ENCODE results near the gene PCGF3.
A peak's percentile ranks its signal among the peaks of the same experiment; 100 is the strongest.
"Not testable (repeated sequence)": the region's sequence is repeated elsewhere in the genome, so short reads cannot be mapped to it uniquely, and the experiment has no call there.

PCGF3 gene

GRCh38 chr4:685679-686412, 19.8 kb upstream of the PCGF3 start:
- Histone ChIP-seq H3K4me3 (ENCODE audit: low read depth, low read length) (no peak overlapping the region), H3K27ac (ENCODE audit: low read depth, low read length) (no peak overlapping the region), H3K36me3 (ENCODE audit: insufficient read depth, low read length) (no peaks in the 10 kb centered on the region), H3K79me2 (ENCODE audit: control insufficient read depth, insufficient read depth, low read length, unreplicated experiment) (peaks cover 6% of the 10 kb centered on the region), H3K4me1 (ENCODE audit: control insufficient read depth, insufficient read depth, low read length, unreplicated experiment) (peaks cover 32% of the 10 kb centered on the region), H2AFZ (ENCODE audit: low read length, unreplicated experiment) (no peak overlapping the region), H3K27me3 (ENCODE audit: insufficient read depth, low read length) (no peaks in the 10 kb centered on the region)

GRCh38 chr4:686413-687040, 19.1 kb upstream of the PCGF3 start:
- H3K27me3 ChIP-seq (ENCODE audit: insufficient read depth, low read length) = no peaks in the 10 kb centered on the region
- no peaks in the 10 kb centered on the region for H3K36me3 ChIP-seq (ENCODE audit: insufficient read depth, low read length)
- no peak overlapping the region for H3K27ac ChIP-seq (ENCODE audit: low read depth, low read length)
- no peak overlapping the region for H2AFZ ChIP-seq (ENCODE audit: low read length, unreplicated experiment)
- peaks cover 6% of the 10 kb centered on the region for H3K79me2 ChIP-seq (ENCODE audit: control insufficient read depth, insufficient read depth, low read length, unreplicated experiment)
- H3K4me1 ChIP-seq (ENCODE audit: control insufficient read depth, insufficient read depth, low read length, unreplicated experiment) = peaks cover 31% of the 10 kb centered on the region
- no peak overlapping the region for H3K4me3 ChIP-seq (ENCODE audit: low read depth, low read length)

- H3K27ac ChIP-seq (ENCODE audit: low read depth, low read length) = peak overlapping the region; percentile 75
- H2AFZ ChIP-seq (ENCODE audit: low read length, unreplicated experiment) = no peak overlapping the region
- no peaks in the 10 kb centered on the region for H3K27me3 ChIP-seq (ENCODE audit: insufficient read depth, low read length)
- H3K79me2 ChIP-seq (ENCODE audit: control insufficient read depth, insufficient read depth, low read length, unreplicated experiment) = peaks cover 6% of the 10 kb centered on the region
- H3K4me1 ChIP-seq (ENCODE audit: control insufficient read depth, insufficient read depth, low read length, unreplicated experiment) = peaks cover 31% of the 10 kb centered on the region
- no peaks in the 10 kb centered on the region for H3K36me3 ChIP-seq (ENCODE audit: insufficient read depth, low read length)
- H3K4me3 ChIP-seq (ENCODE audit: low read depth, low read length) = peak overlapping the region; percentile 79
Observed at GRCh38 chr4:687048-687970, 18.3 kb upstream of the PCGF3 start.

GRCh38 chr4:687971-688853, 17.4 kb upstream of the PCGF3 start:
- H3K27ac ChIP-seq (ENCODE audit: low read depth, low read length) = peak overlapping the region; percentile 75
- H3K4me1 ChIP-seq (ENCODE audit: control insufficient read depth, insufficient read depth, low read length, unreplicated experiment) = peaks cover 31% of the 10 kb centered on the region
- H3K27me3 ChIP-seq (ENCODE audit: insufficient read depth, low read length) = no peaks in the 10 kb centered on the region
- peak overlapping the region; percentile 79 for H3K4me3 ChIP-seq (ENCODE audit: low read depth, low read length)
- peak overlapping the region; percentile 72 for H2AFZ ChIP-seq (ENCODE audit: low read length, unreplicated experiment)
- no peaks in the 10 kb centered on the region for H3K36me3 ChIP-seq (ENCODE audit: insufficient read depth, low read length)
- peaks cover 6% of the 10 kb centered on the region for H3K79me2 ChIP-seq (ENCODE audit: control insufficient read depth, insufficient read depth, low read length, unreplicated experiment)

- Histone ChIP-seq H3K27ac (ENCODE audit: low read depth, low read length) (peak within 1 kb of the TSS; percentile 75), H3K4me3 (ENCODE audit: low read depth, low read length) (peak within 1 kb of the TSS; percentile 79), H3K36me3 (ENCODE audit: insufficient read depth, low read length) (no peaks in the 10 kb centered on the region), H3K27me3 (ENCODE audit: insufficient read depth, low read length) (no peaks in the 10 kb centered on the region), H2AFZ (ENCODE audit: low read length, unreplicated experiment) (peak within 1 kb of the TSS; percentile 72), H3K79me2 (ENCODE audit: control insufficient read depth, insufficient read depth, low read length, unreplicated experiment) (peaks cover 6% of the 10 kb centered on the region), H3K4me1 (ENCODE audit: control insufficient read depth, insufficient read depth, low read length, unreplicated experiment) (peaks cover 31% of the 10 kb centered on the region)
Observed at GRCh38 chr4:688854-689681, 16.6 kb upstream of the PCGF3 start, which contains the start of gene SLC49A3. TSS of gene SLC49A3 (minus strand) at chr4:689151. CDS start at chr4:689127, 24 bp downstream.

GRCh38 chr4:689723-690122, 15.9 kb upstream of the PCGF3 start:
- Histone ChIP-seq H3K36me3 (ENCODE audit: insufficient read depth, low read length) (no peaks in the 10 kb centered on the region), H2AFZ (ENCODE audit: low read length, unreplicated experiment) (peak overlapping the region; percentile 72), H3K27ac (ENCODE audit: low read depth, low read length) (peak overlapping the region; percentile 75; the same call in 1 of the 2 replicates), H3K27me3 (ENCODE audit: insufficient read depth, low read length) (no peaks in the 10 kb centered on the region), H3K4me3 (ENCODE audit: low read depth, low read length) (peak overlapping the region; percentile 79), H3K79me2 (ENCODE audit: control insufficient read depth, insufficient read depth, low read length, unreplicated experiment) (peaks cover 6% of the 10 kb centered on the region), H3K4me1 (ENCODE audit: control insufficient read depth, insufficient read depth, low read length, unreplicated experiment) (peaks cover 31% of the 10 kb centered on the region)

DNA sequence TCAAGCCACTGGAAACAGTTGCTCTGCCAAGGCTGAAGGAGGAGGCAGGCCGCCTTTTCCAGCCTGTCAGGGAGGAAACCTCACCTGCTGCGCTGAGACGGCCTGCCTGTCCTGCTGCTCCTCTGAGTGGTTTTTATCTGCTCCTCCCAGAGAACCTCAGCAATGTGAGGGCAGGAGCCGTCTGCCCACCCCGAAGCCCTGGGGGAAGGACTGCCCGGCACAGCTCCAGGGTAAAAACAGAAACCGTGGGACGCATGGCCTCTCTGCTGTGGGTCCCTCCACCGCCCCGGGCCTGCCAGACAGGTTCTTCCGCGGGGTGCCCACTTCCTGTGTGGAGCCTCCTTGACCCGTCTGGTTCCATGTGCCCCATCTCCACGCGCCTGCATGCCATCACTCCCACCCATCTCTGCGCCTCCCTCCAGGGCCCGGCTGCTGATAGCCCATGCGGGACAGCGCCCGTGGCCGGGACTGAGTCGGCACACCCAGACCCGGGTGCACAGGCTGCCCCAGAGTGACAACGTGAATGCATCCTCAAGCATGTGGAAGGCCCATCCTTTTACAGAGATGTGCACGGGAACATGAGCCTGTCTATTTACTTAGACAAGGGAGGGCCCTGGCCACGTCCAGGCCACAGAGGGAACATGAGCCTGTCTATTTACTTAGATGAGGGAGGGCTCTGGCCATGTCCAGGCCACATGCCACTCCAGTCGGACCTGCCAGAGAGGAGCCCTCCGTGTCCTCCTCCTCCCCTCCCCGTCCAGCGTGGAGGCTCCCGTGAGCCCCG, 12.7 kb upstream of the PCGF3 start:
- Histone ChIP-seq H3K4me3 (ENCODE audit: low read depth, low read length) (no peak overlapping the region), H2AFZ (ENCODE audit: low read length, unreplicated experiment) (no peak overlapping the region), H3K27ac (ENCODE audit: low read depth, low read length) (no peak overlapping the region), H3K36me3 (ENCODE audit: insufficient read depth, low read length) (no peaks in the 10 kb centered on the region), H3K79me2 (ENCODE audit: control insufficient read depth, insufficient read depth, low read length, unreplicated experiment) (peaks cover 6% of the 10 kb centered on the region), H3K27me3 (ENCODE audit: insufficient read depth, low read length) (no peaks in the 10 kb centered on the region), H3K4me1 (ENCODE audit: control insufficient read depth, insufficient read depth, low read length, unreplicated experiment) (peaks cover 19% of the 10 kb centered on the region)

DNA sequence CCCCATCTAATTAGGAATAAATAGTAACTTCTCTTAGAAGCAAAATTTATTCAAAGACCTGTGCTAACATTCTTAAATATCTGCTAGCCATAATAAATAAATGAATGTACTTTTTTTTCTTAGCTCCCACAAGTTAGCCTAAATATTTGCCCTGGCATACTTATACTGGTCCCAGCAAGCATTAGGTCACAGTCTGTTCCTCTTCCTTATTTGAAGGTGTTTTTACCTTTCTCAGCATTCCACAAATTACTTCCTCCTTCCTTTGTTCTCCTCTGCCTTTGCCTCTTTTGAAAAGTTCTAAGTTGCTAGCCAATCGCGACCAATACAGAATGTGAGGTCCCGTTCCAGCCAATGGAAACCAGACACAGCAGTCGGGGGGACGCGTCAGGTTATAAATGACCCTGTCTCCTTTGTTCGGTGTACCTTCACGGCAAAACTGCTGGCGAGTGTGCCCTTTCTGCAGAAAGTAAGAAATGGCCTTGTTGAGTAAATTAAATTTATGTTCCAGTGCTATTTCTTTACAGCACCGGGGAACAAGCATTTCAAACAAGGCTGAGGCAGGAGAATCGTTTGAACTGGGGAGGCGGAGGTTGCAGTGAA, 11.2 kb upstream of the PCGF3 start:
- not testable (repeated sequence) for H3K27ac ChIP-seq (ENCODE audit: low read depth, low read length); H3K27me3 ChIP-seq (ENCODE audit: insufficient read depth, low read length); H3K4me3 ChIP-seq (ENCODE audit: low read depth, low read length); H3K79me2 ChIP-seq (ENCODE audit: control insufficient read depth, insufficient read depth, low read length, unreplicated experiment); H2AFZ ChIP-seq (ENCODE audit: low read length, unreplicated experiment); H3K4me1 ChIP-seq (ENCODE audit: control insufficient read depth, insufficient read depth, low read length, unreplicated experiment); H3K36me3 ChIP-seq (ENCODE audit: insufficient read depth, low read length)
